NCI-H446 treated with DMSO at 0.1 percent for 48 hours (cell line): ENCODE data around the gene SAA4.
"Not testable (repeated sequence)": the region's sequence is repeated elsewhere in the genome, so short reads cannot be mapped to it uniquely, and the experiment has no call there.

Experiments used
- DNase-seq: peaks from one replicate; lab custom pipeline; 2025; lab: John Stamatoyannopoulos, UW

The SAA4 gene

DNA sequence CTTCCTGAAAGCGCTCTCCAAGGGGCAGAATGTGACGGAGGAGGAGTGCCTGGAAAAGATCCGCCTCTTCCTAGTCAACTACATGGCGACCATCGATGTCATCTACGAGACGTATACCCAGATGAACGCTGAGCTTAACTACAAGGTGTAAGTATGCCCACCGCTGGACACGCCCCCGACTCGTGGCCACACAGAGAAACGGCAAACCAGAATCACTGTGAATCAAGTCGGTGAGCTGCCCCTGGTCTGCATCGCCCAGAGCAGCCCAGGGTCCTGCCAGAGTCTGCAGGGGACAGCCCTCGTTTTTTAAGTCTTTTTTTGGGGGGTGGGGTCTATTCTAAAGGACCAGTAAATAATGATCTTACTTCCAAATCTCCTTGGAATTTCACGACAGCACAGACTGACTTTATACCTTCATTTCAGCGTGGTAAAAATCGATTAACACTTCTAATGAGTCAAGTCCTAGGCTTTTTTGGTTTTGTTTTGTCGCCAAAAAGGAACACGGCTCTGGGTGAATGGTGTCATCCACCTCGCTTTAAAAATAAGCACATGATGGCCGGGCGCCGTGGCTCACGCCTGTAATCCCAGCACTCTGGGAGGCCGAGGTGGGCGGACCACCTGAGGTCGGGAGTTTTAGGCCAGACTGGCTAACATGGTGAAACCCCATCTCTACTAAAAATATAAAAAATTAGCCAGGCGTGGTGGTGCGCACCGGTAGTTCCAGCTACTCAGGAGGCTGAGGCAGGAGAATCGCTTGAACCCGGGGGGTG is 46.9 kb downstream of the SAA4 start:
- not testable (repeated sequence) for DNase-seq

- DNase-seq: no peak
Measured at GRCh38 chr11:18188796-18189195, 47.8 kb downstream of the SAA4 start.
